Stomach (tissue), 4 donors: ENCODE measurements around the gene NCAPH2.

Experiments
- EP300 ChIP-seq: sonication (generic); formaldehyde crosslinking; IDR thresholded peaks from one replicate; pipeline ENCODE4 v1.6.1; 2017; ENCODE audit warnings: antibody characterized with exemption
- POLR2A ChIP-seq, 4 donors: fragments of 450-650 bp; IDR thresholded peaks; one replicate each; pipeline ENCODE4 v1.6.1; 2016; ENCODE audit warnings: antibody characterized with exemption in 4 of 4, control low read depth in 2 of 4, mild to moderate bottlenecking in 1 of 4, moderate library complexity in 1 of 4
- POLR2AphosphoS5 ChIP-seq, 3 donors: sonication (generic); formaldehyde crosslinking; IDR thresholded peaks; one replicate each; pipeline ENCODE4 v1.6.1; 2016; ENCODE audit warnings: antibody characterized with exemption in 3 of 3
- TF ChIP-seq, protein P1 (sequence below), 7 experiments: fragments of 450-650 bp in 4 of 7; fragments of 200-600 bp in 3 of 7; sonication (generic) in 3 of 7; IDR thresholded peaks; one replicate each; pipeline ENCODE4 v1.5.1; 2016 to 2019; ENCODE audit warnings: antibody characterized with exemption in 7 of 7, control low read depth in 2 of 7, mild to moderate bottlenecking in 1 of 7

GRCh38 chr22:50507991-50508884 lies at the start of gene NCAPH2:
- TF ChIP-seq, protein P1, sequence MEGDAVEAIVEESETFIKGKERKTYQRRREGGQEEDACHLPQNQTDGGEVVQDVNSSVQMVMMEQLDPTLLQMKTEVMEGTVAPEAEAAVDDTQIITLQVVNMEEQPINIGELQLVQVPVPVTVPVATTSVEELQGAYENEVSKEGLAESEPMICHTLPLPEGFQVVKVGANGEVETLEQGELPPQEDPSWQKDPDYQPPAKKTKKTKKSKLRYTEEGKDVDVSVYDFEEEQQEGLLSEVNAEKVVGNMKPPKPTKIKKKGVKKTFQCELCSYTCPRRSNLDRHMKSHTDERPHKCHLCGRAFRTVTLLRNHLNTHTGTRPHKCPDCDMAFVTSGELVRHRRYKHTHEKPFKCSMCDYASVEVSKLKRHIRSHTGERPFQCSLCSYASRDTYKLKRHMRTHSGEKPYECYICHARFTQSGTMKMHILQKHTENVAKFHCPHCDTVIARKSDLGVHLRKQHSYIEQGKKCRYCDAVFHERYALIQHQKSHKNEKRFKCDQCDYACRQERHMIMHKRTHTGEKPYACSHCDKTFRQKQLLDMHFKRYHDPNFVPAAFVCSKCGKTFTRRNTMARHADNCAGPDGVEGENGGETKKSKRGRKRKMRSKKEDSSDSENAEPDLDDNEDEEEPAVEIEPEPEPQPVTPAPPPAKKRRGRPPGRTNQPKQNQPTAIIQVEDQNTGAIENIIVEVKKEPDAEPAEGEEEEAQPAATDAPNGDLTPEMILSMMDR (IDR thresholded peaks at IDR 0.05): no peak
- TF ChIP-seq POLR2A (IDR thresholded peaks at IDR 0.05): peak in 2 of 4 donors; percentile 38 to 44
- TF ChIP-seq POLR2AphosphoS5 (IDR thresholded peaks at IDR 0.05): peak; percentile 93 to 95 (median 94)
- TF ChIP-seq EP300: no peak
